GF-D8 (cell line): ENCODE measurements around the gene UBALD2.
"Not testable (repeated sequence)": the region's sequence is repeated elsewhere in the genome, so short reads cannot be mapped to it uniquely, and the experiment has no call there.

Source experiments
- DNase-seq: peaks from one replicate; lab custom pipeline; 2025; lab: John Stamatoyannopoulos, UW

Gene UBALD2

GRCh38 chr17:76266244-76266938 is 1.2 kb downstream of the UBALD2 start:
- DNase-seq: no peak

GRCh38 chr17:76267051-76267576 is 2.0 kb downstream of the UBALD2 start:
- no peak for DNase-seq

GRCh38 chr17:76267581-76268001 is 2.4 kb downstream of the UBALD2 start:
- DNase-seq: not testable (repeated sequence)

GRCh38 chr17:76268015-76268749 is 3.0 kb downstream of the UBALD2 start:
- peak; percentile 89 for DNase-seq

- no peak for DNase-seq
Measured at GRCh38 chr17:76268991-76269981, 4.1 kb downstream of the UBALD2 start.

- no peak for DNase-seq
Measured at GRCh38 chr17:76270127-76270592, 5.0 kb downstream of the UBALD2 start.

- no peak for DNase-seq
Measured at GRCh38 chr17:76270770-76271668, 5.9 kb downstream of the UBALD2 start.

GRCh38 chr17:76271669-76272540 is 6.8 kb downstream of the UBALD2 start:
- DNase-seq: no peak

GRCh38 chr17:76272541-76273444 is 7.6 kb downstream of the UBALD2 start:
- no peak for DNase-seq

GRCh38 chr17:76273445-76274111 is 8.4 kb downstream of the UBALD2 start:
- no peak for DNase-seq

GRCh38 chr17:76274112-76274956 is 9.2 kb downstream of the UBALD2 start:
- no peak for DNase-seq

GRCh38 chr17:76275382-76276068 is 10.4 kb downstream of the UBALD2 start:
- no peak for DNase-seq

- DNase-seq: no peak
Measured at GRCh38 chr17:76276069-76276431, 10.9 kb downstream of the UBALD2 start.

GRCh38 chr17:76276461-76277299 is 11.5 kb downstream of the UBALD2 start:
- no peak for DNase-seq

GRCh38 chr17:76277300-76278267 is 12.4 kb downstream of the UBALD2 start:
- DNase-seq: no peak
